IMR-90 (cell line): ENCODE data around the gene LRFN4. TPM values are rescaled to one million over a fixed set of nuclear protein-coding genes. Genes with fewer than 3 reads are reported as not detected.

ENCODE experiments used
- ATAC-seq: fragments of 200-7000 bp; cut with Tn5 transposase; 2 replicates; pipeline ENCODE4 v1.9.1; 2020; ENCODE audit warnings: low read depth, mild to moderate bottlenecking, moderate library complexity
- BruUV-seq: library from RNA; stranded (reverse); fragments of 400-500 nt; replicated peaks from 2 replicates; lab custom pipeline; 2021; lab: Mats Ljungman, UMichigan
- CTCF ChIA-PET: fragments of 300-600 bp; formaldehyde crosslinking; extraction: SDS; loops from one replicate; lab custom pipeline; 2021; ENCODE audit warnings: antibody characterized with exemption; lab: Yijun Ruan, JAX
- POLR2A ChIA-PET: fragments of 300-600 bp; sonication (Branson Sonifier 250); formaldehyde crosslinking; loops from one replicate; lab custom pipeline; 2022; ENCODE audit warnings: antibody characterized with exemption; ENCODE audit not compliant: unreplicated experiment; lab: Charles Lee
- DNase-seq: peaks from one replicate; pipeline ENCODE4 v3.0.0; 2013
- H2AFZ ChIP-seq: replicated peaks from 2 replicates; pipeline ENCODE3; 2013; ENCODE audit warnings: low read length, mild to moderate bottlenecking; ENCODE audit not compliant: poor library complexity
- H2AK5ac ChIP-seq: 2 replicates; pipeline ENCODE4 v1.6.1; 2013; ENCODE audit warnings: low read depth, low read length, inconsistent platforms
- H2AK9ac ChIP-seq: replicated peaks from 2 replicates; pipeline ENCODE3; 2013; ENCODE audit warnings: mild to moderate bottlenecking, low read depth, low read length, moderate library complexity; ENCODE audit not compliant: poor library complexity
- H2BK120ac ChIP-seq: 2 replicates; pipeline ENCODE4 v1.6.1; 2013; ENCODE audit warnings: low read depth, low read length, inconsistent platforms
- H2BK15ac ChIP-seq: 3 replicates; pipeline ENCODE4 v1.6.1; 2013; ENCODE audit warnings: low read depth, low read length, inconsistent platforms
- H2BK20ac ChIP-seq: 2 replicates; pipeline ENCODE4 v1.6.1; 2013; ENCODE audit warnings: low read depth, mild to moderate bottlenecking, inconsistent platforms, low read length, moderate library complexity
- H2BK5ac ChIP-seq: 2 replicates; pipeline ENCODE4 v1.6.1; 2013; ENCODE audit warnings: mild to moderate bottlenecking, low read depth, low read length, inconsistent platforms; ENCODE audit not compliant: poor library complexity, severe bottlenecking
- H3K14ac ChIP-seq: replicated peaks from 2 replicates; pipeline ENCODE4 v1.6.1; 2013; ENCODE audit warnings: low read depth, low read length, inconsistent platforms
- H3K18ac ChIP-seq: 2 replicates; pipeline ENCODE4 v1.6.1; 2013; ENCODE audit warnings: low read depth, low read length, control low read depth
- H3K23ac ChIP-seq: 2 replicates; pipeline ENCODE4 v1.6.1; 2013; ENCODE audit warnings: low read depth, low read length, inconsistent platforms
- H3K27ac ChIP-seq: 2 replicates; pipeline ENCODE4 v1.5.1; 2013; ENCODE audit warnings: mild to moderate bottlenecking, control low read depth, low read length; ENCODE audit not compliant: insufficient read depth
- H3K27me3 ChIP-seq: 2 replicates; pipeline ENCODE4 v1.6.1; 2013; ENCODE audit warnings: low read length; ENCODE audit not compliant: control insufficient read depth, insufficient read depth
- H3K36me3 ChIP-seq: 2 replicates; pipeline ENCODE4 v1.6.1; 2013; ENCODE audit warnings: low read length, mixed read lengths; ENCODE audit not compliant: control insufficient read depth, insufficient read depth
- H3K4ac ChIP-seq: 2 replicates; pipeline ENCODE4 v1.6.1; 2013; ENCODE audit warnings: low read depth, low read length, inconsistent platforms
- H3K4me1 ChIP-seq: 2 replicates; pipeline ENCODE4 v1.6.1; 2013; ENCODE audit warnings: low read length, mixed read lengths; ENCODE audit not compliant: control insufficient read depth, insufficient read depth
- H3K4me2 ChIP-seq: 2 replicates; pipeline ENCODE4 v1.6.1; 2013; ENCODE audit warnings: low read depth, mild to moderate bottlenecking, control low read depth, low read length, moderate library complexity
- H3K4me3 ChIP-seq: 2 replicates; pipeline ENCODE4 v1.5.1; 2013; ENCODE audit warnings: low read depth, mild to moderate bottlenecking, control low read depth, low read length, moderate library complexity; ENCODE audit not compliant: insufficient read depth
- H3K56ac ChIP-seq: 2 replicates; pipeline ENCODE4 v1.6.1; 2013; ENCODE audit warnings: low read length, inconsistent platforms; ENCODE audit not compliant: insufficient read depth; ENCODE audit errors: extremely low read depth
- H3K79me1 ChIP-seq, 2 experiments: 2 replicates each; pipeline ENCODE4 v1.6.1; 2013; ENCODE audit warnings: low read length in 2 of 2, inconsistent platforms in 1 of 2, low read depth in 1 of 2
- H3K9ac ChIP-seq: 2 replicates; pipeline ENCODE4 v1.6.1; 2013; ENCODE audit warnings: low read depth, low read length, control low read depth
- H3K9me1 ChIP-seq: 2 replicates; pipeline ENCODE4 v1.6.1; 2013; ENCODE audit warnings: low read length, inconsistent platforms; ENCODE audit not compliant: insufficient read depth
- H3K9me3 ChIP-seq: 2 replicates; pipeline ENCODE4 v1.6.1; 2013; ENCODE audit warnings: low read length; ENCODE audit not compliant: control insufficient read depth, insufficient read depth
- H4K20me1 ChIP-seq: 2 replicates; pipeline ENCODE4 v1.6.1; 2013; ENCODE audit warnings: low read length, inconsistent platforms; ENCODE audit not compliant: insufficient read depth
- H4K5ac ChIP-seq: 2 replicates; pipeline ENCODE4 v1.6.1; 2013; ENCODE audit warnings: mild to moderate bottlenecking, low read depth, low read length, control low read depth
- H4K8ac ChIP-seq, 2 experiments: 2 replicates each; pipeline ENCODE4 v1.6.1; 2013; ENCODE audit warnings: low read depth in 2 of 2, low read length in 2 of 2, control low read depth in 1 of 2, inconsistent platforms in 1 of 2
- H4K91ac ChIP-seq: 2 replicates; pipeline ENCODE4 v1.6.1; 2013; ENCODE audit warnings: low read depth, low read length, inconsistent platforms; ENCODE audit not compliant: insufficient read depth
- BHLHE40 ChIP-seq: fragments of 150-350 bp; IDR thresholded peaks from 2 replicates; pipeline ENCODE4 v1.6.1; 2016; ENCODE audit warnings: mild to moderate bottlenecking, low read depth, low read length
- CEBPB ChIP-seq: IDR thresholded peaks from 2 replicates; pipeline ENCODE4 v1.6.1; 2012; ENCODE audit warnings: low read depth, low read length, improper control_type of control experiment
- FOS ChIP-seq: fragments of 150-350 bp; IDR thresholded peaks from 2 replicates; pipeline ENCODE4 v1.6.1; 2016; ENCODE audit warnings: low read depth, low read length
- MAFK ChIP-seq: IDR thresholded peaks from 2 replicates; pipeline ENCODE4 v1.6.1; 2012; ENCODE audit warnings: low read depth, low read length, improper control_type of control experiment
- MAZ ChIP-seq: IDR thresholded peaks from 2 replicates; pipeline ENCODE4 v1.6.1; 2012; ENCODE audit warnings: low read depth, mild to moderate bottlenecking, low read length, improper control_type of control experiment, moderate library complexity, borderline replicate concordance
- NFE2L2 ChIP-seq: fragments of 150-350 bp; IDR thresholded peaks from 2 replicates; pipeline ENCODE4 v1.6.1; 2016; ENCODE audit warnings: low read depth, mild to moderate bottlenecking, low read length
- POLR2A ChIP-seq: IDR thresholded peaks from 2 replicates; pipeline ENCODE4 v1.6.1; 2012; ENCODE audit warnings: mild to moderate bottlenecking, low read depth, low read length
- RAD21 ChIP-seq: IDR thresholded peaks from 2 replicates; pipeline ENCODE4 v1.6.1; 2012; ENCODE audit warnings: low read length, improper control_type of control experiment
- RCOR1 ChIP-seq: IDR thresholded peaks from 2 replicates; pipeline ENCODE4 v1.6.1; 2012; ENCODE audit warnings: mild to moderate bottlenecking, low read length, improper control_type of control experiment; ENCODE audit not compliant: insufficient replicate concordance
- WGBS, 2 experiments: methylation state at CpG; one replicate each; pipeline versions ENCODE4 v1.1.5 to v1.1.7; 2013; ENCODE audit warnings: missing lambda C conversion rate in 2 of 2; ENCODE audit not compliant: insufficient read length in 1 of 2; ENCODE audit errors: extremely low coverage in 2 of 2; 5-methylcytosine and 5-hydroxymethylcytosine counted together
- dilution Hi-C: fragments of 300-500 bp; cut with HindIII; formaldehyde crosslinking; loops from one replicate; pipeline ENCODE4 v1.14.3; 2018; ENCODE audit warnings: low sequenced_read_pairs; ENCODE audit not compliant: unreplicated experiment
- in situ Hi-C: fragments of 300-500 bp; cut with MboI; formaldehyde crosslinking; loops from 3 replicates; pipeline ENCODE4 v1.14.3; 2019; ENCODE audit warnings: low sequenced_read_pairs, inconsistent platforms, mixed read lengths
- intact Hi-C: fragments of 100-400 bp; cut with micrococcal nuclease; formaldehyde crosslinking; loops from 2 replicates; pipeline ENCODE4 v1.10.0; 2022
- polyA plus RNA-seq, 3 experiments: library from polyadenylated mRNA; depleted of rRNA; stranded (reverse); fragments of >200 nt; gene quantifications; 2 replicates each; pipeline ENCODE4 v1.2.3, GENCODE V29; 2012; ENCODE audit warnings: low replicate concordance in 1 of 3
- total RNA-seq: library from RNA; depleted of rRNA; stranded (reverse); fragments of >200 nt; gene quantifications from 2 replicates; pipeline ENCODE4 v1.2.3, GENCODE V29; 2012

Gene LRFN4
- total and polyA plus RNA-seq, 2 of the 4 experiments (the other 2 are of a cell fraction) = 6.1 to 18.9 TPM

- peak overlapping the region; percentile 90 for H2BK5ac ChIP-seq
- H3K14ac ChIP-seq = peak overlapping the region; percentile 81
- H2BK15ac ChIP-seq = peak overlapping the region; percentile 73; the same call in 1 of the 3 replicates
- H4K8ac ChIP-seq = peak overlapping the region in 1 of 2 experiments; percentile 61; a peak in 1 of 4 replicates
- no peak overlapping the region for H3K4me3 ChIP-seq
- CTCF ChIA-PET = interaction anchor here (1.0 kb wide), 1 partner anchor 9 kb away, joined by 4 read pairs; no protein-coding TSS in a partner anchor
- POLR2A ChIA-PET = no interaction called here
- no peaks in the 10 kb centered on the region for H3K27me3 ChIP-seq
- no peaks in the 10 kb centered on the region for H3K9me3 ChIP-seq
- H3K36me3 ChIP-seq = peaks cover 2% of the 10 kb centered on the region; the same call in 1 of the 2 replicates
- peak; percentile 90 for TF ChIP-seq RCOR1
- TF ChIP-seq POLR2A = no peak
- peak; percentile 22; the same call in 1 of the 2 replicates for TF ChIP-seq RAD21
- no peak for TF ChIP-seq MAZ
- peak; percentile 74 for TF ChIP-seq MAFK
- TF ChIP-seq BHLHE40 = peak; percentile 98
- peak; percentile 95 for TF ChIP-seq NFE2L2
- peak; percentile 99 for TF ChIP-seq FOS
- peak; percentile 25; the same call in 1 of the 2 replicates for TF ChIP-seq CEBPB
- BruUV-seq = TSS peak; percentile 30
- H3K4ac ChIP-seq = peak overlapping the region; percentile 68; the same call in 1 of the 2 replicates
- H2AK9ac ChIP-seq = peak overlapping the region; percentile 87
- peak; percentile 94 for ATAC-seq
- in situ Hi-C loops (no loop called here), dilution Hi-C loops (no loop called here), intact Hi-C loops (no loop called here)
- H3K4me1 ChIP-seq = peaks cover 10% of the 10 kb centered on the region
- H3K18ac ChIP-seq = peak overlapping the region; percentile 26; the same call in 1 of the 2 replicates
- peaks cover 2% of the 10 kb centered on the region; the same call in 1 of the 2 replicates for H3K9me1 ChIP-seq
- no peak overlapping the region for H3K23ac ChIP-seq
- peak overlapping the region; percentile 67 for H2BK20ac ChIP-seq
- peak overlapping the region; percentile 75 for H4K91ac ChIP-seq
- peak overlapping the region; percentile 38 for H3K27ac ChIP-seq
- peak overlapping the region; percentile 72 for H2AFZ ChIP-seq
- H3K56ac ChIP-seq = no peak overlapping the region
- peak overlapping the region; percentile 16; the same call in 1 of the 2 replicates for H3K4me2 ChIP-seq
- H4K20me1 ChIP-seq = no peaks in the 10 kb centered on the region
- H4K5ac ChIP-seq = peak overlapping the region; percentile 23; the same call in 1 of the 2 replicates
- peak overlapping the region; percentile 32 for H2AK5ac ChIP-seq
- peak overlapping the region; percentile 85 for H2BK120ac ChIP-seq
- no peak overlapping the region for H3K9ac ChIP-seq
- DNase-seq = peak; percentile 99
- WGBS, 2 experiments = no CpG with 5 or more reads among the region's 14 CpGs
- H3K79me1 ChIP-seq = peaks cover 4 to 5% of the 10 kb centered on the region in 2 experiments; a peak in 2 of 4 replicates
Observed at GRCh38 chr11:66891851-66892660, 35.2 kb downstream of the LRFN4 start.
